Measurements from ENCODE around the gene CELF6. TPM values are rescaled to one million over a fixed set of nuclear protein-coding genes. Genes with fewer than 3 reads are reported as not detected.

The CELF6 gene
- total and polyA plus RNA-seq, 2 experiments from 2014 or later = 0.40 to 2.4 TPM

DNA sequence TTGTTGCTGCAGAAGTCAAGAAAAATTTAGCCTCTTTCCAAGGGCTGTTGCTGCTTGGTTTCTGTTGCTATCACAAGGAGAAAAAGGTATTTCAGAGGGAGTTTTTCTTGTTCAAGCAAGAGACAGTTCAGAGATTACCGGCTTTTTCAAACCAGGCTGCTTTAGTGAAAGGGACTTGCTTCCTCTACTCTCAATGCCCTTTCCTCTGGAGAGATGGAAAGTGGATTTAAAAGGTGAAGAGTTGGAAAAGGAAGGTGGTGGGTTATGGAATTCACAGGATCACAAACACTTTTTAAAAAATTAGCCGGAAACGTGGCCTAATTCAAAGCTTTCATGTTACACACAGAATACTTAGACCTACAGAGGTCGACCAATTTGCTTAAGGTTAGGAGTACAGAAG is 48.7 kb downstream of the CELF6 start:
- 92% methylated on average over 4 of the region's 4 CpGs for WGBS (ENCODE audit: low lambda C conversion rate, missing lambda C conversion rate)
- H3K4me1 ChIP-seq (ENCODE audit: insufficient read depth) = peaks cover 11% of the 10 kb centered on the region
- no peaks in the 10 kb centered on the region for H3K27me3 ChIP-seq
- TF ChIP-seq, protein P1, sequence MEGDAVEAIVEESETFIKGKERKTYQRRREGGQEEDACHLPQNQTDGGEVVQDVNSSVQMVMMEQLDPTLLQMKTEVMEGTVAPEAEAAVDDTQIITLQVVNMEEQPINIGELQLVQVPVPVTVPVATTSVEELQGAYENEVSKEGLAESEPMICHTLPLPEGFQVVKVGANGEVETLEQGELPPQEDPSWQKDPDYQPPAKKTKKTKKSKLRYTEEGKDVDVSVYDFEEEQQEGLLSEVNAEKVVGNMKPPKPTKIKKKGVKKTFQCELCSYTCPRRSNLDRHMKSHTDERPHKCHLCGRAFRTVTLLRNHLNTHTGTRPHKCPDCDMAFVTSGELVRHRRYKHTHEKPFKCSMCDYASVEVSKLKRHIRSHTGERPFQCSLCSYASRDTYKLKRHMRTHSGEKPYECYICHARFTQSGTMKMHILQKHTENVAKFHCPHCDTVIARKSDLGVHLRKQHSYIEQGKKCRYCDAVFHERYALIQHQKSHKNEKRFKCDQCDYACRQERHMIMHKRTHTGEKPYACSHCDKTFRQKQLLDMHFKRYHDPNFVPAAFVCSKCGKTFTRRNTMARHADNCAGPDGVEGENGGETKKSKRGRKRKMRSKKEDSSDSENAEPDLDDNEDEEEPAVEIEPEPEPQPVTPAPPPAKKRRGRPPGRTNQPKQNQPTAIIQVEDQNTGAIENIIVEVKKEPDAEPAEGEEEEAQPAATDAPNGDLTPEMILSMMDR (IDR thresholded peaks at IDR 0.05; ENCODE audit: poor library complexity) = no peak
- TF ChIP-seq EZH2phosphoT487 (IDR thresholded peaks at IDR 0.05; ENCODE audit: low read depth, severe bottlenecking, unreplicated experiment) = no peak
- TF ChIP-seq EZH2 (IDR thresholded peaks at IDR 0.05; ENCODE audit: borderline replicate concordance) = no peak
- H3K36me3 ChIP-seq (replicated peaks; ENCODE audit: insufficient read depth, low read depth) = no peaks in the 10 kb centered on the region
- peak overlapping the region; percentile 89 for H3K4me3 ChIP-seq
- peak overlapping the region; percentile 94 for H3K27ac ChIP-seq
- DNase-seq (ENCODE audit: low spot score) = no peak
- peaks cover 41% of the 10 kb centered on the region for H3K79me2 ChIP-seq
- H3K9me2 ChIP-seq (replicated peaks; ENCODE audit: insufficient read depth) = no peaks in the 10 kb centered on the region
- H3K4me2 ChIP-seq = peak overlapping the region; percentile 88
- H2AFZ ChIP-seq = no peak overlapping the region
- no peaks in the 10 kb centered on the region for H3K9me3 ChIP-seq (ENCODE audit: low read depth)
- no peaks in the 10 kb centered on the region for H4K20me1 ChIP-seq (ENCODE audit: insufficient read depth, poor library complexity, severe bottlenecking)

DNA sequence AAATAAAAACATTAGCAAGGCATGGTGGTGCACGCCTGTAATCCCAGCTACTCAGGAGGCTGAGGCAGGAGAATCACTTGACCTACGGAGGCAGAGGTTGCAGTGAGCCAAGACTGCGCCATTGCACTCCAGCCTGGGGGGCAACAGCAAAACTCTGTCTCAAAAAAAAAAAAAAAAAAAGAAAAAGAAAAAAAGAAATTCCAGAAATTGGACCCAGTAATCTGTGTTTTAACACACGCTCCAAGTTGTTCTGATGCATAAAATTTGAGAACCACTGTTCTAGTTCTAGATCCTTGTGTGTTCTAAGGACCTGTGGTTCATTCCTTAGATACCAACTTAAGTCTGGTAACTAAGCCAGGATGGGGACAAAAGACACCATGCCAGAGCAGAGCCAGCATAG is 50.2 kb downstream of the CELF6 start:
- no peak for DNase-seq (ENCODE audit: low spot score)
- H3K27me3 ChIP-seq = no peaks in the 10 kb centered on the region
- no peaks in the 10 kb centered on the region for H3K9me3 ChIP-seq (ENCODE audit: low read depth)
- H4K20me1 ChIP-seq (ENCODE audit: insufficient read depth, poor library complexity, severe bottlenecking) = no peaks in the 10 kb centered on the region
- H2AFZ ChIP-seq = no peak overlapping the region
- no peak overlapping the region for H3K4me2 ChIP-seq
- H3K36me3 ChIP-seq (replicated peaks; ENCODE audit: insufficient read depth, low read depth) = no peaks in the 10 kb centered on the region
- H3K4me3 ChIP-seq = no peak overlapping the region
- peaks cover 41% of the 10 kb centered on the region for H3K79me2 ChIP-seq
- no peak overlapping the region for H3K27ac ChIP-seq
- H3K9me2 ChIP-seq (replicated peaks; ENCODE audit: insufficient read depth) = no peaks in the 10 kb centered on the region
- TF ChIP-seq, protein P1 (IDR thresholded peaks at IDR 0.05; ENCODE audit: poor library complexity) = no peak
- peaks cover 11% of the 10 kb centered on the region for H3K4me1 ChIP-seq (ENCODE audit: insufficient read depth)
- 97% methylated on average over 4 of the region's 4 CpGs for WGBS (ENCODE audit: low lambda C conversion rate, missing lambda C conversion rate)

DNA sequence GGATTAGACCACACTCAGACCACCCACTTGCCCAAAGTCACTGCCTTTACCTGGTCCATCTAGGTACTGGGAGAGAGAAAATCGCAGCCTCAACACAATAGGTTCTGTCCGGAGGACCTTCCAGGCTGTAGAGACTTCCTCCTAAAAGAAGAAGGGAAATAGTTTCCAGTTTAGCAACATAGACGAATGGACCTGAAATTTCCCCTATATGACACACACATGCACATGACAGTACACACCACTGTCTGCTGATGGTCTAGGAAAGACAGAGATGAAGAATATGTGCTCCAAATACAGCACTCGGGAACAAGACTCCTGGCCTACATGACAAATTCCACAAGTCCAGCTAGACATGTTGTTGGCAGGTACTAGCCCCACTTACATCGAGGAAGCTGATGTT is 54.9 kb downstream of the CELF6 start:
- Histone ChIP-seq H3K4me1 (ENCODE audit: insufficient read depth) (no peaks in the 10 kb centered on the region), H3K9me2 (replicated peaks; ENCODE audit: insufficient read depth) (no peaks in the 10 kb centered on the region), H3K36me3 (replicated peaks; ENCODE audit: insufficient read depth, low read depth) (no peaks in the 10 kb centered on the region), H3K27me3 (no peaks in the 10 kb centered on the region), H2AFZ (no peak overlapping the region), H3K4me2 (no peak overlapping the region), H3K9me3 (ENCODE audit: low read depth) (no peaks in the 10 kb centered on the region), H4K20me1 (ENCODE audit: insufficient read depth, poor library complexity, severe bottlenecking) (no peaks in the 10 kb centered on the region), H3K27ac (no peak overlapping the region), H3K4me3 (no peak overlapping the region), H3K79me2 (peaks cover 20% of the 10 kb centered on the region)
- DNase-seq (ENCODE audit: low spot score) = no peak
- TF ChIP-seq, protein P1 (IDR thresholded peaks at IDR 0.05; ENCODE audit: poor library complexity) = no peak
- no peak for TF ChIP-seq EZH2 (IDR thresholded peaks at IDR 0.05; ENCODE audit: borderline replicate concordance)
- no peak for TF ChIP-seq EZH2phosphoT487 (IDR thresholded peaks at IDR 0.05; ENCODE audit: low read depth, severe bottlenecking, unreplicated experiment)
- 92% methylated on average over 5 of the region's 5 CpGs for WGBS (ENCODE audit: low lambda C conversion rate, missing lambda C conversion rate)
